Measurements from ENCODE around the gene MBD2. TPM values are rescaled to one million over a fixed set of nuclear protein-coding genes. Genes with fewer than 3 reads are reported as not detected.

MBD2 gene, protein sequence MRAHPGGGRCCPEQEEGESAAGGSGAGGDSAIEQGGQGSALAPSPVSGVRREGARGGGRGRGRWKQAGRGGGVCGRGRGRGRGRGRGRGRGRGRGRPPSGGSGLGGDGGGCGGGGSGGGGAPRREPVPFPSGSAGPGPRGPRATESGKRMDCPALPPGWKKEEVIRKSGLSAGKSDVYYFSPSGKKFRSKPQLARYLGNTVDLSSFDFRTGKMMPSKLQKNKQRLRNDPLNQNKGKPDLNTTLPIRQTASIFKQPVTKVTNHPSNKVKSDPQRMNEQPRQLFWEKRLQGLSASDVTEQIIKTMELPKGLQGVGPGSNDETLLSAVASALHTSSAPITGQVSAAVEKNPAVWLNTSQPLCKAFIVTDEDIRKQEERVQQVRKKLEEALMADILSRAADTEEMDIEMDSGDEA
- 24.5 and 35.8 TPM in 2 replicates for total RNA-seq

GRCh38 chr18:54224379-54225014, at the start of gene MBD2:
Gene MBD2, minus strand, starts transcription at chr18:54224669. Its CDS starts 110 bp downstream, at chr18:54224559.
- peak; percentile 12 for TF ChIP-seq CTCF (IDR thresholded peaks at IDR 0.05; ENCODE audit: insufficient read depth, low read depth, low read length)

GRCh38 chr18:54269893-54270844, 45.7 kb upstream of the MBD2 start:
- TF ChIP-seq CTCF (IDR thresholded peaks at IDR 0.05; ENCODE audit: insufficient read depth, low read depth, low read length) = peak; percentile 48
- H3K4me3 ChIP-seq (ENCODE audit: low read depth, low read length) = peak overlapping the region; percentile 79
- no peak for DNase-seq (ENCODE audit: low read depth)

More at GRCh38 chr18:54224379-54225014, at the start of gene MBD2:
- peak within 1 kb of the TSS; percentile 76 for H3K4me3 ChIP-seq (ENCODE audit: low read depth, low read length)
- DNase-seq (ENCODE audit: low read depth) = peak; percentile 95

DNA sequence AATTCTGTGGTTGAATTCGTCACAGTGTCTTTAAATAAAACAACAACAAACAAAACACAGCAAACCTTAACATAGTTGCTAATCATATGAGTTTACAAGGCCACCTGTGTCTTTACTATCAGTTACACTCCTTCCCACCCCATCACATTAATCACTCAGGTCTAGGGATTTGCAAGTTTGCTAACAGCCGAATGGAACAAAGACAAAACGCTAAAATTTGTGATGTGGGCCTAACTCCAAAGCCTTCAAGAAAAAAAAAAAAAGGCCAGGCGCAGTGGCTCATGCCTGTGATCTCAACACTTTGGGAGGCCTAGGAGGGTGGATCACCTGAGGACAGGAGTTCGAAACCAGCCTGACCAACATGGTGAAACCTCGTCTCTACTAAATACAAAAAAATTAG, 44.3 kb upstream of the MBD2 start:
- peak overlapping the region; percentile 79 for H3K4me3 ChIP-seq (ENCODE audit: low read depth, low read length)
- DNase-seq (ENCODE audit: low read depth) = no peak
- no peak for TF ChIP-seq CTCF (IDR thresholded peaks at IDR 0.05; ENCODE audit: insufficient read depth, low read depth, low read length)

DNA sequence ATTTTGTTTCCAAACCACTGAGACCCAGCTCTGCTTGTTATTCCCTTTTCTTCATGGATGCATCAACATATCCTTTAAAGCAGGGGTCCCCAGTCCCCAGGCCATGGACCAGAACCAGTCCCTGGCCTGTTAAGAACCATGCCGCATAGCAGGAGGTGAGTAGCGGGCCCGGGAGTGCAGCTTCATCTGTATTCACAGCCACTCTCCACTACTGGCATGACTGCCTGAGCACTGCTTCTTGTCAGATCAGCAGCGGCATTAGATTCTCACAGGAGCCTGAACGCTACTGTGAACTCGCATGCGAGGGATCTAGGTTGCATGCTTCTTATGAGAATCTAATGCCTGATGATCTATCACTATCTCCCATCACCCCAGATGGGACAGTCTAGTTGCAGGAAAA, 43.2 kb upstream of the MBD2 start:
- no peak overlapping the region for H3K4me3 ChIP-seq (ENCODE audit: low read depth, low read length)
- no peak for DNase-seq (ENCODE audit: low read depth)
- no peak for TF ChIP-seq CTCF (IDR thresholded peaks at IDR 0.05; ENCODE audit: insufficient read depth, low read depth, low read length)

DNA sequence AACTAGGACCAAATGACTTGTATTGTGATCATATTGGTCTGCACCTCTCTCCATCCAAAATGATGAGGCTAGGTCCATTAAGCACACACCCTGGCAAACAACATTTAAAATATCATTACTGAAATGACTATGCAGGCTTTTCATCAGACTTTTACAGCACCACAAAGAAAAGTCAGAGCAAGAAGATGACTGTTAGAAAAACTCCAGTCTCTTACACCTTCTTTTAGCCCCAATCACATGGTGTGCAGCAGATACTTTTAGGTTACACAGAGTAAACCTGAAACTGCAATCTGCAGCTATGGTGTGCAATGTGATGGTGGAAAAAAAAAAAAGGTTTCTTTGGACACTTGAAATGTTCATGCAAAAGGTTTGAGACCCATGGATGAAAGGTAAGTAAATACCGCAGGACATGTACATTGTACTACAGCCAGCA, 39.5 kb upstream of the MBD2 start:
- no peak overlapping the region for H3K4me3 ChIP-seq (ENCODE audit: low read depth, low read length)
- no peak for DNase-seq (ENCODE audit: low read depth)
- TF ChIP-seq CTCF (IDR thresholded peaks at IDR 0.05; ENCODE audit: insufficient read depth, low read depth, low read length) = no peak

- DNase-seq (ENCODE audit: low read depth) = no peak
- no peak for TF ChIP-seq CTCF (IDR thresholded peaks at IDR 0.05; ENCODE audit: insufficient read depth, low read depth, low read length)
- no peak overlapping the region for H3K4me3 ChIP-seq (ENCODE audit: low read depth, low read length)
Observed at GRCh38 chr18:54261894-54262293, 37.4 kb upstream of the MBD2 start.
